ENCODE data around the gene SUN3. TPM values are rescaled to one million over a fixed set of nuclear protein-coding genes. Genes with fewer than 3 reads are reported as not detected.

Gene SUN3
- total RNA-seq, 1 donor from 2014 or later: not detected

DNA sequence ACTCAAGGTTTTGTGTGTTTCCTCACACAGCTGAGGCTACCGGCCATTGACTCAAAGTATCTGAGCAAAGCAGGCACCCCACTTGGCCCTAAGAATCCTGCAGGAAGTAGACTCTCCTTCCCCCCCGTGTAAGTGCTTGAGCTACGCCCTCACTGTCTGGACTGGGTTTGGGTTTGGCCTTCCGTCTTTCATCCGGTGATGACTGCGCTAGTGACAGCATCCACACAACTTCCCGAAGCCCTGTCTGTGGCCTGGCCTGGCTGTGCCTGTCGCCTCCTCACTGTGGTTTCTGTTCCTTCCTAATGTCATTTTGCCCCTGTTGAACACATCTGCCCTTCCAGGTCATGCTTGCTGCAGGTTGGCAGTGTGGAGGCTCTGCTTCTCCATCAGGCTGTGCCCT lies 20.9 kb upstream of the SUN3 start:
- H3K4me2 ChIP-seq: no peak overlapping the region
- Mint-ChIP-seq H3K36me3 (no peaks in the 10 kb centered on the region), H3K27me3 (ENCODE audit: insufficient read depth, low read depth) (peaks cover 10% of the 10 kb centered on the region), H3K4me1 (no peaks in the 10 kb centered on the region), H3K4me3 (no peak overlapping the region), H3K27ac (no peak overlapping the region), H3K9me3 (no peaks in the 10 kb centered on the region)
- H3K27me3 ChIP-seq: no peaks in the 10 kb centered on the region
- H3K4me1 ChIP-seq: no peaks in the 10 kb centered on the region
- H3K36me3 ChIP-seq: no peaks in the 10 kb centered on the region
- H2AFZ ChIP-seq (replicated peaks): no peak overlapping the region
- no peaks in the 10 kb centered on the region for H4K20me1 ChIP-seq (ENCODE audit: low read depth)
- H3K79me2 ChIP-seq (ENCODE audit: low read depth): no peaks in the 10 kb centered on the region
- no peak overlapping the region for H3K27ac ChIP-seq
- no peaks in the 10 kb centered on the region for H3K9me3 ChIP-seq (ENCODE audit: low read depth)
- H3K4me3 ChIP-seq: no peak overlapping the region
- no peak for TF ChIP-seq EZH2 (IDR thresholded peaks at IDR 0.05)
- TF ChIP-seq EZH2phosphoT487 (IDR thresholded peaks at IDR 0.05): no peak
- TF ChIP-seq, protein P1, sequence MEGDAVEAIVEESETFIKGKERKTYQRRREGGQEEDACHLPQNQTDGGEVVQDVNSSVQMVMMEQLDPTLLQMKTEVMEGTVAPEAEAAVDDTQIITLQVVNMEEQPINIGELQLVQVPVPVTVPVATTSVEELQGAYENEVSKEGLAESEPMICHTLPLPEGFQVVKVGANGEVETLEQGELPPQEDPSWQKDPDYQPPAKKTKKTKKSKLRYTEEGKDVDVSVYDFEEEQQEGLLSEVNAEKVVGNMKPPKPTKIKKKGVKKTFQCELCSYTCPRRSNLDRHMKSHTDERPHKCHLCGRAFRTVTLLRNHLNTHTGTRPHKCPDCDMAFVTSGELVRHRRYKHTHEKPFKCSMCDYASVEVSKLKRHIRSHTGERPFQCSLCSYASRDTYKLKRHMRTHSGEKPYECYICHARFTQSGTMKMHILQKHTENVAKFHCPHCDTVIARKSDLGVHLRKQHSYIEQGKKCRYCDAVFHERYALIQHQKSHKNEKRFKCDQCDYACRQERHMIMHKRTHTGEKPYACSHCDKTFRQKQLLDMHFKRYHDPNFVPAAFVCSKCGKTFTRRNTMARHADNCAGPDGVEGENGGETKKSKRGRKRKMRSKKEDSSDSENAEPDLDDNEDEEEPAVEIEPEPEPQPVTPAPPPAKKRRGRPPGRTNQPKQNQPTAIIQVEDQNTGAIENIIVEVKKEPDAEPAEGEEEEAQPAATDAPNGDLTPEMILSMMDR (IDR thresholded peaks at IDR 0.05): no peak
- no peak for DNase-seq (ENCODE audit: low spot score)
- H3F3A ChIP-seq (ENCODE audit: low read depth): no peaks in the 10 kb centered on the region
- H3K9ac ChIP-seq: no peak overlapping the region

DNA sequence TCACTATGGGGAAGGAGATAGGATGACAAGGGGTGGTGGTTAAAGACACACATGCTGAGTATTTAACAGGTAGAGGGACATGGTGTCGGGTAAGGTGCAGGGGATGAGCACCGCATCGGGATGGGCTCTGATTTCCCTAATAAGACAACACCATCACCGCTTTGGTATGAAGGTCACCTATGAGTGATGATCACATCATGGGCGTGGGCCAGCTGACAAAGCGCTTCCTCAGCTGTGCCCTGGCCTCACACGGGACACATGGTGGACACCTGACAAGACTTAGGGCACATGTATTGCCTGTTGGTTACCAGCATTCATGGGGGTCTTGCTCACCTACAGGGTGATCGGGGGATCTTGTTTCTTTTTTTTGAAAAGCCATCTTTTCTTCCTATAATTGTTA lies 19.2 kb upstream of the SUN3 start:
- H3K4me3 Mint-ChIP-seq: no peak overlapping the region

DNA sequence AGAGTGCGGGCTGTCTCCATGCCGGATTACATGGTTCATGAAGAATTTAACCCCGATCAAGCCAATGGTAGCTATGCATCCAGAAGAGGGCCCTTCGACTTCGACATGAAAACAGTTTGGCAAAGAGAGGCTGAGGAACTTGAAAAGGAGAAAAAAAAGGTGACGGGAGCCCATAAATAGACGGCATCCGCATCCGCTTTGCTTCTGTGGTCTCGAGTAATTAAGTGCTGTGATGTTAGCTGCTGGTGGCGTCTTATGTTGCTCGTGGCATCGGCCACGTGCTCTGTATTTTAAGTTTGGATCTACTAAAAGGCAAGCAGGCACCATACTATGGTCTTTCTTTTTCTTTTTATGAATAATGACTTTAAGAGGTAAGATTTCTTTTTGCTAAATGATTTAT lies 17.6 kb upstream of the SUN3 start:
- no peaks in the 10 kb centered on the region for H3K4me1 ChIP-seq
- no peaks in the 10 kb centered on the region for H3K27me3 ChIP-seq
- H3K79me2 ChIP-seq (ENCODE audit: low read depth): no peaks in the 10 kb centered on the region
- no peaks in the 10 kb centered on the region for H3F3A ChIP-seq (ENCODE audit: low read depth)
- no peaks in the 10 kb centered on the region for H3K9me3 Mint-ChIP-seq
- no peaks in the 10 kb centered on the region for H3K36me3 ChIP-seq
- no peak for DNase-seq (ENCODE audit: low spot score)
- TF ChIP-seq EZH2 (IDR thresholded peaks at IDR 0.05) (no peak), EZH2phosphoT487 (IDR thresholded peaks at IDR 0.05) (no peak)
- TF ChIP-seq, protein P1 (IDR thresholded peaks at IDR 0.05): no peak
- H3K27ac Mint-ChIP-seq: no peak overlapping the region
- H3K4me3 ChIP-seq: no peak overlapping the region
- H3K9me3 ChIP-seq (ENCODE audit: low read depth): no peaks in the 10 kb centered on the region
- H3K27me3 Mint-ChIP-seq (ENCODE audit: insufficient read depth, low read depth): peaks cover 19% of the 10 kb centered on the region
- H3K4me3 Mint-ChIP-seq: no peak overlapping the region
- H3K4me2 ChIP-seq: no peak overlapping the region
- H3K36me3 Mint-ChIP-seq: no peaks in the 10 kb centered on the region
- no peak overlapping the region for H3K9ac ChIP-seq
- H4K20me1 ChIP-seq (ENCODE audit: low read depth): no peaks in the 10 kb centered on the region
- no peaks in the 10 kb centered on the region for H3K4me1 Mint-ChIP-seq
- no peak overlapping the region for H2AFZ ChIP-seq (replicated peaks)
- H3K27ac ChIP-seq: no peak overlapping the region

More for the DNA sequence above, 19.2 kb upstream of the SUN3 start:
- Mint-ChIP-seq H3K36me3 (no peaks in the 10 kb centered on the region), H3K27ac (no peak overlapping the region), H3K4me1 (no peaks in the 10 kb centered on the region), H3K9me3 (no peaks in the 10 kb centered on the region), H3K27me3 (ENCODE audit: insufficient read depth, low read depth) (peaks cover 15% of the 10 kb centered on the region)
- H2AFZ ChIP-seq (replicated peaks): no peak overlapping the region
- H3K4me1 ChIP-seq: no peaks in the 10 kb centered on the region
- no peaks in the 10 kb centered on the region for H4K20me1 ChIP-seq (ENCODE audit: low read depth)
- H3K4me2 ChIP-seq: no peak overlapping the region
- H3K79me2 ChIP-seq (ENCODE audit: low read depth): no peaks in the 10 kb centered on the region
- no peak overlapping the region for H3K27ac ChIP-seq
- H3K9me3 ChIP-seq (ENCODE audit: low read depth): no peaks in the 10 kb centered on the region
- no peak overlapping the region for H3K9ac ChIP-seq
- TF ChIP-seq, protein P1 (IDR thresholded peaks at IDR 0.05): no peak
- TF ChIP-seq EZH2 (IDR thresholded peaks at IDR 0.05): no peak
- TF ChIP-seq EZH2phosphoT487 (IDR thresholded peaks at IDR 0.05): no peak
- no peaks in the 10 kb centered on the region for H3K36me3 ChIP-seq
- H3F3A ChIP-seq (ENCODE audit: low read depth): no peaks in the 10 kb centered on the region
- no peak overlapping the region for H3K4me3 ChIP-seq
- no peaks in the 10 kb centered on the region for H3K27me3 ChIP-seq
- DNase-seq (ENCODE audit: low spot score): no peak

All from neural progenitor cell (in vitro differentiated cells).